ENCODE measurements around the gene AHCYL2.

DNA sequence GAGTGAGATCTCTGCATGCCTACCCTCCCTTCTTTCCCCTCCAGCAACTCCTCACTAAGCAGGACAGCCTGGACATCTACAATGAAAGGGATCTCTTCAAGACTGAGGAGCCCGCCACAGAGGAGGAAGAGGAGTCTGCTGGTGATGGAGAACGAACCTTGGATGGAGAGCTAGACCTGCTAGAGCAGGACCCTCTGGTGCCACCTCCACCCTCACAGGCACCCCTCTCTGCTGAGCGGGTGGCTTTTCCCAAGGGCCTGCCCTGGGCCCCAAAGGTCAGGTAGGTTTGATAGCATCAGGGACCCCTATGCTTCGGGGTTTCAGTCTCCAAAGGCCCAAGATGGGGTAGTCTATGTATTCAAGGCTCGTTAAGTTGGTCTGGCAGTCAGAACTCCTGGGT lies 233.3 kb downstream of the AHCYL2 start:
- TF ChIP-seq POLR2A (IDR thresholded peaks at IDR 0.05), result no peak
- TF ChIP-seq, protein P1, sequence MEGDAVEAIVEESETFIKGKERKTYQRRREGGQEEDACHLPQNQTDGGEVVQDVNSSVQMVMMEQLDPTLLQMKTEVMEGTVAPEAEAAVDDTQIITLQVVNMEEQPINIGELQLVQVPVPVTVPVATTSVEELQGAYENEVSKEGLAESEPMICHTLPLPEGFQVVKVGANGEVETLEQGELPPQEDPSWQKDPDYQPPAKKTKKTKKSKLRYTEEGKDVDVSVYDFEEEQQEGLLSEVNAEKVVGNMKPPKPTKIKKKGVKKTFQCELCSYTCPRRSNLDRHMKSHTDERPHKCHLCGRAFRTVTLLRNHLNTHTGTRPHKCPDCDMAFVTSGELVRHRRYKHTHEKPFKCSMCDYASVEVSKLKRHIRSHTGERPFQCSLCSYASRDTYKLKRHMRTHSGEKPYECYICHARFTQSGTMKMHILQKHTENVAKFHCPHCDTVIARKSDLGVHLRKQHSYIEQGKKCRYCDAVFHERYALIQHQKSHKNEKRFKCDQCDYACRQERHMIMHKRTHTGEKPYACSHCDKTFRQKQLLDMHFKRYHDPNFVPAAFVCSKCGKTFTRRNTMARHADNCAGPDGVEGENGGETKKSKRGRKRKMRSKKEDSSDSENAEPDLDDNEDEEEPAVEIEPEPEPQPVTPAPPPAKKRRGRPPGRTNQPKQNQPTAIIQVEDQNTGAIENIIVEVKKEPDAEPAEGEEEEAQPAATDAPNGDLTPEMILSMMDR (IDR thresholded peaks at IDR 0.05 in 4 of 5, conservative IDR thresholded peaks at IDR 0.05 in 1 of 5), result no peak

All from gastrocnemius medialis (tissue), 4 donors.